Cardiac fibroblast (primary cell): ENCODE data around the gene PLTP.

Experiments
- DNase-seq, 2 donors: peaks; one replicate each; pipeline versions ENCODE4 v3.0.0 to v3.0.0-alpha.2; 2010; ENCODE audit warnings: low read depth in 2 of 2
- H3K4me3 ChIP-seq, 2 donors: replicated peaks in 1 of 2; 1 replicate in 1 of 2; 2 replicates in 1 of 2; pipeline ENCODE4 v1.5.1; 2011; ENCODE audit warnings: low read depth in 2 of 2, low read length in 2 of 2, mild to moderate bottlenecking in 2 of 2, moderate library complexity in 1 of 2
- CTCF ChIP-seq: IDR thresholded peaks from one replicate; pipeline ENCODE4 v1.5.1; 2011; ENCODE audit warnings: low read depth, mild to moderate bottlenecking, low read length, inconsistent platforms

PLTP gene

GRCh38 chr20:45850238-45850637 is 61.7 kb downstream of the PLTP start:
- H3K4me3 ChIP-seq = no peak overlapping the region
- no peak for TF ChIP-seq CTCF
- no peak for DNase-seq

DNA sequence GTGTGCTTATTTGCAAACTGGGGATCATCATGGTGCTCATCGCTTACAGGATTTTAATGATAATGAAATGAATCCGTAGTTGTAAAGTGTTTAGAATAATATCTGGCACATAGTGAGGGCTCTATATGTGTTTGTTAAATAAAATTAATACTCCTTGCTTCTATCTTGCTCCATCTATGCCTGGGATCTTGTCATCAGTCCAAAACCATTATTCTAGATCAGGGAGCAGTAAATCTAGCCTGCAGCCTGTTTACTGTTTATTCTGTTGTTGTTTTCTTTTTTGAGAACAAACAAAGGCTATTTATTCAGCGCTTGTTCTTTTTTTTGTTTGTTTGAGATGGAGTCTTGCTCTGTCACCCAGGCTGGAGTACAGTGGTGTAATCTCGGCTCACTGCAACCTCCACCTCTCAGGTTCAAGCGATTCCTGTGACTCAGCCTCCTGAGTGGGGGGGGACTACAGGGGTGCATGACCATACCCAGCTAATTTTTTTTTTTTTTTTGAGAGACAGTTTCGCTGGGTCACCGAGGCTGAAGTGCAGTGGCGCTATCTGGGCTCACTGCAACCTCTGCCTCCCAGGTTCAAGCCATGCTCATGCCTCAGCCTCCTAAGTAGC is 62.9 kb downstream of the PLTP start:
- H3K4me3 ChIP-seq = no peak overlapping the region
- DNase-seq = no peak
- no peak for TF ChIP-seq CTCF
